K562 (cell line): Measurements from ENCODE around the gene AGAP4. TPM values are rescaled to one million over a fixed set of nuclear protein-coding genes. Genes with fewer than 3 reads are reported as not detected.

ENCODE experiments used
- ATAC-seq: fragments of 200-7000 bp; cut with Tn5 transposase; 3 replicates; pipeline ENCODE4 v1.9.1; 2020; ENCODE audit warnings: moderate library complexity
- BruUV-seq: library from RNA; stranded (reverse); fragments of 400-500 nt; replicated peaks from 2 replicates; lab custom pipeline; 2021; lab: Mats Ljungman, UMichigan
- CTCF ChIA-PET: fragments of 300-600 bp; formaldehyde crosslinking; extraction: SDS; loops from one replicate; lab custom pipeline; 2021; ENCODE audit warnings: low intra/inter-chr PET ratio; lab: Yijun Ruan, JAX
- POLR2A ChIA-PET: fragments of 300-600, 350-650 bp; sonication (Branson Sonifier 250); formaldehyde crosslinking; extraction: SDS; loops from one replicate; lab custom pipeline; 2021; ENCODE audit warnings: antibody characterized with exemption, inconsistent platforms; lab: Yijun Ruan, JAX
- DNase-seq, 4 experiments: peaks; one replicate each; pipeline versions ENCODE4 v3.0.0 to v3.0.0-alpha.2; 2011 to 2018; ENCODE audit warnings: low spot score in 3 of 4, mixed read lengths in 3 of 4; ENCODE audit errors: extremely low read depth in 1 of 4
- FAIRE-seq: peaks from 2 replicates; lab custom pipeline; 2011; peaks lifted over from hg19 to GRCh38; lab: Jason Lieb, UNC
- H2AFZ ChIP-seq: 2 replicates; pipeline ENCODE4 v1.6.0; 2011; ENCODE audit warnings: low read depth, low read length, control low read depth, inconsistent platforms
- H3K27ac ChIP-seq: fragments of 200-600 bp; 3 replicates; pipeline ENCODE4 v1.8.0; 2011; ENCODE audit warnings: low read depth, mild to moderate bottlenecking, control low read depth, inconsistent platforms, low read length, moderate library complexity, mixed read lengths; ENCODE audit errors: extremely low read depth
- H3K27me3 ChIP-seq, 2 experiments: fragments of 300-600 bp in 1 of 2; 2 replicates in 1 of 2; 3 replicates in 1 of 2; pipeline versions ENCODE4 v1.6.0 to v1.8.0; 2011; ENCODE audit warnings: inconsistent platforms in 2 of 2, low read length in 2 of 2, mild to moderate bottlenecking in 1 of 2, mixed read lengths in 1 of 2, moderate library complexity in 1 of 2; ENCODE audit not compliant: control insufficient read depth in 2 of 2, insufficient read depth in 2 of 2
- H3K36me3 ChIP-seq: fragments of 300-600 bp; 3 replicates; pipeline ENCODE4 v1.8.0; 2011; ENCODE audit warnings: mild to moderate bottlenecking, low read length, inconsistent platforms; ENCODE audit not compliant: control insufficient read depth, insufficient read depth
- H3K4me1 ChIP-seq, 2 experiments: fragments of 200-600 bp in 1 of 2; replicated peaks in 1 of 2; 2 replicates in 1 of 2; 3 replicates in 1 of 2; pipeline versions ENCODE4 v1.5.1 to v1.8.0; 2011; ENCODE audit warnings: inconsistent platforms in 2 of 2, low read length in 2 of 2, mild to moderate bottlenecking in 1 of 2, mixed read lengths in 1 of 2, moderate library complexity in 1 of 2; ENCODE audit not compliant: control insufficient read depth in 2 of 2, insufficient read depth in 2 of 2
- H3K4me2 ChIP-seq: 2 replicates; pipeline ENCODE4 v1.6.1; 2011; ENCODE audit warnings: low read length, control low read depth, inconsistent platforms, mixed read lengths; ENCODE audit not compliant: insufficient read depth
- H3K4me3 ChIP-seq: fragments of 200-600 bp; sonication (generic), shearing (Covaris generic); 2 replicates; pipeline ENCODE4 v1.5.1; 2016; ENCODE audit warnings: control low read depth, inconsistent platforms
- H3K79me2 ChIP-seq: fragments of 200-600 bp; 3 replicates; pipeline ENCODE4 v1.8.0; 2011; ENCODE audit warnings: low read length, inconsistent platforms; ENCODE audit not compliant: control insufficient read depth, insufficient read depth
- H3K9ac ChIP-seq, 2 experiments: 2 replicates each; pipeline versions ENCODE4 v1.6.0 to v1.6.1; 2011; ENCODE audit warnings: low read depth in 2 of 2, low read length in 2 of 2, control low read depth in 1 of 2, inconsistent platforms in 1 of 2, mild to moderate bottlenecking in 1 of 2, mixed read lengths in 1 of 2; ENCODE audit not compliant: insufficient read depth in 1 of 2
- H3K9me1 ChIP-seq: one replicate; pipeline ENCODE4 v1.6.0; 2011; ENCODE audit warnings: inconsistent platforms, mild to moderate bottlenecking, low read length, moderate library complexity; ENCODE audit not compliant: control insufficient read depth, insufficient read depth
- H3K9me3 ChIP-seq: replicated peaks from 2 replicates; pipeline ENCODE4 v1.5.1; 2011; ENCODE audit warnings: low read depth, low read length, inconsistent platforms; ENCODE audit not compliant: control insufficient read depth, insufficient read depth
- H4K20me1 ChIP-seq: replicated peaks from 2 replicates; pipeline ENCODE4 v1.6.1; 2011; ENCODE audit warnings: low read length, inconsistent platforms, mixed read lengths; ENCODE audit not compliant: control insufficient read depth, insufficient read depth
- CBX3 ChIP-seq, 2 experiments: IDR thresholded peaks; 1 replicate in 1 of 2; 2 replicates in 1 of 2; pipeline ENCODE4 v1.6.1; 2012; ENCODE audit warnings: inconsistent platforms in 2 of 2, low read length in 2 of 2, borderline replicate concordance in 1 of 2, control low read depth in 1 of 2
- THAP12 ChIP-seq: fragments of 250-450 bp; sonication (Bioruptor Pico); IDR thresholded peaks from 2 replicates; pipeline ENCODE4 v1.9.0; 2021; ENCODE audit warnings: mild to moderate bottlenecking, inconsistent platforms
- TRIM28 ChIP-seq: fragments of 450-650 bp; IDR thresholded peaks from 2 replicates; pipeline ENCODE4 v1.6.1; 2017
- WGBS: fragments of 100-300 bp; shearing (Covaris generic); methylation state at CpG from one replicate; pipeline ENCODE4 v1.1.6; 2016; ENCODE audit warnings: low coverage, mixed read lengths; ENCODE audit not compliant: insufficient coverage; ENCODE audit errors: missing lambda C conversion rate; 5-methylcytosine and 5-hydroxymethylcytosine counted together
- in situ Hi-C: fragments of 300-500 bp; cut with MboI; formaldehyde crosslinking; loops from 4 replicates; pipeline ENCODE4 v1.15.0; 2018; ENCODE audit warnings: inconsistent platforms, mixed read lengths
- intact Hi-C: fragments of 100-400 bp; cut with micrococcal nuclease; formaldehyde crosslinking; loops from 2 replicates; pipeline ENCODE4 v1.14.2; 2022
- polyA plus RNA-seq, 8 experiments: library from polyadenylated mRNA; depleted of rRNA in 4 of 8; stranded (reverse) in 5 of 8; unstranded in 3 of 8; fragments of >200 nt; fragmentation: Nextera tagmentation in 2 of 8; fragmentation: Illumina TruSeq in 1 of 8; extraction: Ambion mirVana in 2 of 8; extraction: Trizol in 1 of 8; gene quantifications; 2 replicates each; pipeline versions ENCODE4 v1.2.1 to v1.2.3, GENCODE V29; 2011 to 2014; ENCODE audit warnings: inconsistent platforms in 1 of 8, missing spikeins in 1 of 8
- total RNA-seq, 7 experiments: library from RNA; depleted of rRNA in 6 of 7; stranded (reverse); fragments of >200 nt in 6 of 7; fragmentation: Illumina TruSeq in 2 of 7; extraction: Trizol in 2 of 7; gene quantifications; 2 replicates each; pipeline versions ENCODE4 v1.2.1 to v1.2.3, GENCODE V29; 2011 to 2021; ENCODE audit warnings: low replicate concordance in 1 of 7

Gene AGAP4
- total and polyA plus RNA-seq, 9 of the 15 experiments (the other 6 are each of a cell fraction or from before 2014, with no cell fraction given), result 1.5 to 41.6 (median 15.1) TPM

- Histone ChIP-seq H3K4me3 (no peak overlapping the region), H3K36me3 (no peaks in the 10 kb centered on the region), H3K4me1 (peaks cover 0 to 2% of the 10 kb centered on the region in 2 experiments; a peak in 4 of 5 replicates), H3K4me2 (no peak overlapping the region), H2AFZ (no peak overlapping the region), H4K20me1 (no peaks in the 10 kb centered on the region), H3K27ac (no peak overlapping the region), H3K27me3 (no peaks in the 10 kb centered on the region), H3K9me1 (no peaks in the 10 kb centered on the region), H3K79me2 (no peaks in the 10 kb centered on the region), H3K9ac (no peak overlapping the region), H3K9me3 (0 out of 2 replicates have a peak, but pooled peaks cover 3% of the 10 kb centered on the region)
- 39% methylated on average over 3 of the region's 3 CpGs for WGBS
- no peak for FAIRE-seq
- in situ Hi-C loops (loop anchor here (25.0 kb wide), 1 partner anchor 119 kb away; no protein-coding TSS in a partner anchor), intact Hi-C loops (loop anchor here (10.0 kb wide), 1 partner anchor 573 kb away; no protein-coding TSS in a partner anchor)
- BruUV-seq, result no TSS peak
- DNase-seq, result no peak
- ChIA-PET CTCF (no interaction called here), POLR2A (no interaction called here)
- TF ChIP-seq THAP12 (CRISPR knock-in tag), result no peak
- TF ChIP-seq CBX3 (IDR thresholded peaks at IDR 0.05; ENCODE audit: borderline replicate concordance in 1 of 2, low read length in 2 of 2), result peak in 1 of 2 experiments; percentile 64; a peak in 2 of 3 replicates
- TF ChIP-seq TRIM28, result peak; percentile 84
- ATAC-seq, result no peak
Observed at GRCh38 chr10:45817912-45818311, 29.4 kb downstream of the AGAP4 start.
